ENCODE results near the gene NAPG.
"Not testable (repeated sequence)": the region's sequence is repeated elsewhere in the genome, so short reads cannot be mapped to it uniquely, and the experiment has no call there.

The NAPG gene

DNA sequence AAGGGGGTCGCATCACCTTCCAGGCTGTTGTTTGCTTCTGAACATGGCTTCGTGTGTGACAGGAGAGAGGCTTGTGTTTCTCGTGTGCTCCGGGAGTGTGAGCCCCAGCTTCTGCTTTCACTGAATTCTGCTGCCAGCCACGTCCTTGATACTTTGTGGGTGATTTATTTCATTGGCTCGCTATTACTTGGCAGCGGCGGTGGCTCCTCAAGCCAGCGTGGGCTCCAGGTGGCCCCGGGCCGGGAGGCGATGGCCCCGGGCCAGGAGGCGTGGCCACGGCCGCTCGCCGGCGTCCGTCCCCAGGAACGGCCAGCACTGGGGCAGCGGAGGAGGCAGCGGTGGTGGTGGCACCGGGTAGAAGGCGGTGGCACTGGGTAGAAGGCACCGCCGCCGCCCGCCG is 63.1 kb downstream of the NAPG start:
- ChIA-PET CTCF (no interaction called here), POLR2A (interaction anchor here (0.7 kb wide), 1 partner anchor 113 kb away, joined by 3 read pairs; no protein-coding TSS in a partner anchor)
- peaks cover 12 to 23% (median 21%) of the 10 kb centered on the region in 4 experiments for H3K4me1 ChIP-seq (ENCODE audit: control extremely low read depth in 1 of 4, control insufficient read depth in 4 of 4, insufficient read depth in 4 of 4, low read length in 3 of 4)
- H3K27me3 ChIP-seq (replicated peaks in 2 of 5; ENCODE audit: control insufficient read depth in 4 of 5, insufficient read depth in 5 of 5, low read length in 4 of 5): no peaks in the 10 kb centered on the region
- 96% methylated on average over 25 of the region's 30 CpGs for WGBS (ENCODE audit: insufficient coverage)
- H3K4me3 ChIP-seq (ENCODE audit: control insufficient read depth in 1 of 7, extremely low read depth in 1 of 7, insufficient read depth in 4 of 7, low read depth in 2 of 7, low read length in 6 of 7): no peak overlapping the region
- H3K27ac ChIP-seq (ENCODE audit: insufficient read depth in 1 of 2, low read depth in 1 of 2, low read length in 2 of 2, poor library complexity in 1 of 2, severe bottlenecking in 2 of 2): no peak overlapping the region
- peaks cover 0 to 3% (median 0%) of the 10 kb centered on the region in 5 experiments for H3K9me3 ChIP-seq (ENCODE audit: control extremely low read depth in 1 of 5, control insufficient read depth in 4 of 5, insufficient read depth in 2 of 5, low read depth in 1 of 5, low read length in 4 of 5)
- DNase-seq: no peak
- H3K36me3 ChIP-seq (ENCODE audit: control insufficient read depth in 4 of 4, insufficient read depth in 4 of 4, low read length in 3 of 4): no peaks in the 10 kb centered on the region

- Histone ChIP-seq H3K27ac (ENCODE audit: insufficient read depth in 1 of 2, low read depth in 1 of 2, low read length in 2 of 2, poor library complexity in 1 of 2, severe bottlenecking in 2 of 2) (no peak overlapping the region), H3K9me3 (ENCODE audit: control extremely low read depth in 1 of 5, control insufficient read depth in 4 of 5, insufficient read depth in 2 of 5, low read depth in 1 of 5, low read length in 4 of 5) (peaks cover 0 to 3% (median 0%) of the 10 kb centered on the region in 5 experiments), H3K27me3 (replicated peaks in 2 of 5; ENCODE audit: control insufficient read depth in 4 of 5, insufficient read depth in 5 of 5, low read length in 4 of 5) (no peaks in the 10 kb centered on the region), H3K4me1 (ENCODE audit: control extremely low read depth in 1 of 4, control insufficient read depth in 4 of 4, insufficient read depth in 4 of 4, low read length in 3 of 4) (peaks cover 12 to 31% (median 23%) of the 10 kb centered on the region in 4 experiments), H3K4me3 (ENCODE audit: control insufficient read depth in 1 of 7, extremely low read depth in 1 of 7, insufficient read depth in 4 of 7, low read depth in 2 of 7, low read length in 6 of 7) (no peak overlapping the region), H3K36me3 (ENCODE audit: control insufficient read depth in 4 of 4, insufficient read depth in 4 of 4, low read length in 3 of 4) (no peaks in the 10 kb centered on the region)
- 98% methylated on average over 6 of the region's 8 CpGs for WGBS (ENCODE audit: insufficient coverage)
- no peak for DNase-seq
- POLR2A ChIA-PET: no interaction called here
- CTCF ChIA-PET: no interaction called here
Measured at GRCh38 chr18:10590412-10590811, 64.6 kb downstream of the NAPG start.

- Histone ChIP-seq H3K4me3 (ENCODE audit: control insufficient read depth in 1 of 7, extremely low read depth in 1 of 7, insufficient read depth in 4 of 7, low read depth in 2 of 7, low read length in 6 of 7) (no peak overlapping the region), H3K9me3 (ENCODE audit: control extremely low read depth in 1 of 5, control insufficient read depth in 4 of 5, insufficient read depth in 2 of 5, low read depth in 1 of 5, low read length in 4 of 5) (no peaks in the 10 kb centered on the region), H3K4me1 (ENCODE audit: control extremely low read depth in 1 of 4, control insufficient read depth in 4 of 4, insufficient read depth in 4 of 4, low read length in 3 of 4) (peaks cover 12 to 34% (median 23%) of the 10 kb centered on the region in 4 experiments), H3K36me3 (ENCODE audit: control insufficient read depth in 4 of 4, insufficient read depth in 4 of 4, low read length in 3 of 4) (no peaks in the 10 kb centered on the region), H3K27me3 (replicated peaks in 2 of 5; ENCODE audit: control insufficient read depth in 4 of 5, insufficient read depth in 5 of 5, low read length in 4 of 5) (no peaks in the 10 kb centered on the region), H3K27ac (ENCODE audit: insufficient read depth in 1 of 2, low read depth in 1 of 2, low read length in 2 of 2, poor library complexity in 1 of 2, severe bottlenecking in 2 of 2) (no peak overlapping the region)
- POLR2A ChIA-PET: no interaction called here
- peak in 1 of 3 donors; percentile 20 for DNase-seq
- CTCF ChIA-PET: no interaction called here
- WGBS (ENCODE audit: insufficient coverage): 100% methylated on average over 1 of the region's 3 CpGs
Measured at GRCh38 chr18:10591896-10592295, 66.1 kb downstream of the NAPG start.

DNA sequence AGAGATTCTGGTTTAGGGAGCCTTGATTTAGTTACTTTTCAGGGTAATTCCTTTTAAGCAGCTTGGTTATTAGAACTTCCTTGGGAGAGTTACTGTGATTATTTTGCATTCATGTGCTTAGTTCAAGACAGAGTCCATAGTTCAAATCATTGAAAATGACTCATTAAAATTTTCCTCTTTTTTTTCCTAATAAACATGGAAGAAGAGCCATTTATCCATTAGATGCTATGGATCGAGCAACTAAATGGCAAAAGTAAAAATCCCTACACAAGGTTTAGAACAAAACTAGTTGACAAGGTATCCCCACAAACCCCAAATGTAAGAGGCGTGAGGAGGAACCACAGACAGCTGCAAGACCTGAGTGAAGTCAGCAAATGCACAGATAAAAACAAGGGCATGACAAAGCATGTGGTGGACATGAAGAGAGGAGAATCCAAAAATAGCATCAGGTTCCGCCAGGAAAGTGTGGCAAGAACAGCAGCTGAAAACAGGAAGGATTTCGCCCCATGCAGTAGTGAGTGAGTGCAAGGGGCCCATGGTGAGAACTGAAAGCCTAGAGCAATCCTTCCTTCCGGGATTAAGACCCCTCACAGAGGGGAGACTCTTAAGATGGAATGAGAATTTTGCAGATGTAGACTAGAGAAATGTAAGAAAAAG is 67.7 kb downstream of the NAPG start:
- not testable (repeated sequence) for H3K9me3 ChIP-seq (ENCODE audit: control extremely low read depth in 1 of 5, control insufficient read depth in 4 of 5, insufficient read depth in 2 of 5, low read depth in 1 of 5, low read length in 4 of 5); H3K27ac ChIP-seq (ENCODE audit: insufficient read depth in 1 of 2, low read depth in 1 of 2, low read length in 2 of 2, poor library complexity in 1 of 2, severe bottlenecking in 2 of 2); H3K4me3 ChIP-seq (ENCODE audit: control insufficient read depth in 1 of 7, extremely low read depth in 1 of 7, insufficient read depth in 4 of 7, low read depth in 2 of 7, low read length in 6 of 7); H3K36me3 ChIP-seq (ENCODE audit: control insufficient read depth in 4 of 4, insufficient read depth in 4 of 4, low read length in 3 of 4); H3K27me3 ChIP-seq (replicated peaks in 2 of 5; ENCODE audit: control insufficient read depth in 4 of 5, insufficient read depth in 5 of 5, low read length in 4 of 5)
- ChIA-PET POLR2A (interaction anchor here (0.7 kb wide), 1 partner anchor 12 kb away, joined by 3 read pairs; no protein-coding TSS in a partner anchor), CTCF (interaction anchor here (1.3 kb wide), 1 partner anchor 10 kb away, joined by 3 read pairs; no protein-coding TSS in a partner anchor)
- H3K4me1 ChIP-seq (ENCODE audit: control extremely low read depth in 1 of 4, control insufficient read depth in 4 of 4, insufficient read depth in 4 of 4, low read length in 3 of 4): peaks cover 12 to 34% (median 23%) of the 10 kb centered on the region in 4 experiments
- WGBS (ENCODE audit: insufficient coverage): 6% methylated on average over 2 of the region's 5 CpGs
- peak; percentile 22 to 85 (median 74) for DNase-seq

DNA sequence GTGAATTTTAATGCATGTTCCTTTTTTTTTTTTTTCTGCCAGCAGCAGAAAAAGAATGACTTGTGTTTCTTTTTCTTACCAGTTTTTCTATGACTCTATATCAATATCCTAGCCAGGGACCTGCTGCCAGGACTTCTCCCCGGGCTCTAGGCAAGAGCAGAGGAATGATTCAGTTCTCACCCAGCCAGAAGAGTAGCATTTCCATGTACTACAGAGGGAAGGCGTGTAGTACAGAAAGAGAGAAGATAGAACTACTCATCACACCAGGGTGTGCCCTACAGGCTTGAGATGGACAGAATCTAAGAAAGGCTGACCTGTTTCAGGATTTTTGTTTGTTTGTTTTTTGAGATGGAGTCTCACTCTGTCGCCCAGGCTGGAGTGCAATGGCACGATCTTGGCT is 70.1 kb downstream of the NAPG start:
- CTCF ChIA-PET; H3K4me3 ChIP-seq (ENCODE audit: control insufficient read depth in 1 of 7, extremely low read depth in 1 of 7, insufficient read depth in 4 of 7, low read depth in 2 of 7, low read length in 6 of 7); H3K9me3 ChIP-seq (ENCODE audit: control extremely low read depth in 1 of 5, control insufficient read depth in 4 of 5, insufficient read depth in 2 of 5, low read depth in 1 of 5, low read length in 4 of 5); POLR2A ChIA-PET; H3K27ac ChIP-seq (ENCODE audit: insufficient read depth in 1 of 2, low read depth in 1 of 2, low read length in 2 of 2, poor library complexity in 1 of 2, severe bottlenecking in 2 of 2); H3K27me3 ChIP-seq (replicated peaks in 2 of 5; ENCODE audit: control insufficient read depth in 4 of 5, insufficient read depth in 5 of 5, low read length in 4 of 5); H3K36me3 ChIP-seq (ENCODE audit: control insufficient read depth in 4 of 4, insufficient read depth in 4 of 4, low read length in 3 of 4); DNase-seq: not testable (repeated sequence)
- no CpG with 5 or more reads among the region's 4 CpGs for WGBS (ENCODE audit: insufficient coverage)
- H3K4me1 ChIP-seq (ENCODE audit: control extremely low read depth in 1 of 4, control insufficient read depth in 4 of 4, insufficient read depth in 4 of 4, low read length in 3 of 4): peaks cover 12 to 34% (median 23%) of the 10 kb centered on the region in 4 experiments

- H3K27me3 ChIP-seq (replicated peaks in 2 of 5; ENCODE audit: control insufficient read depth in 4 of 5, insufficient read depth in 5 of 5, low read length in 4 of 5); DNase-seq; H3K4me3 ChIP-seq (ENCODE audit: control insufficient read depth in 1 of 7, extremely low read depth in 1 of 7, insufficient read depth in 4 of 7, low read depth in 2 of 7, low read length in 6 of 7); H3K9me3 ChIP-seq (ENCODE audit: control extremely low read depth in 1 of 5, control insufficient read depth in 4 of 5, insufficient read depth in 2 of 5, low read depth in 1 of 5, low read length in 4 of 5); POLR2A ChIA-PET; H3K36me3 ChIP-seq (ENCODE audit: control insufficient read depth in 4 of 4, insufficient read depth in 4 of 4, low read length in 3 of 4); H3K27ac ChIP-seq (ENCODE audit: insufficient read depth in 1 of 2, low read depth in 1 of 2, low read length in 2 of 2, poor library complexity in 1 of 2, severe bottlenecking in 2 of 2): not testable (repeated sequence)
- peaks cover 6 to 20% (median 11%) of the 10 kb centered on the region in 4 experiments for H3K4me1 ChIP-seq (ENCODE audit: control extremely low read depth in 1 of 4, control insufficient read depth in 4 of 4, insufficient read depth in 4 of 4, low read length in 3 of 4)
- CTCF ChIA-PET: interaction anchor here (1.5 kb wide), 1 partner anchor 26 kb away, joined by 3 read pairs; no protein-coding TSS in a partner anchor
- WGBS (ENCODE audit: insufficient coverage): no CpG with 5 or more reads among the region's 4 CpGs
Measured at GRCh38 chr18:10597695-10598094, 71.9 kb downstream of the NAPG start.

DNA sequence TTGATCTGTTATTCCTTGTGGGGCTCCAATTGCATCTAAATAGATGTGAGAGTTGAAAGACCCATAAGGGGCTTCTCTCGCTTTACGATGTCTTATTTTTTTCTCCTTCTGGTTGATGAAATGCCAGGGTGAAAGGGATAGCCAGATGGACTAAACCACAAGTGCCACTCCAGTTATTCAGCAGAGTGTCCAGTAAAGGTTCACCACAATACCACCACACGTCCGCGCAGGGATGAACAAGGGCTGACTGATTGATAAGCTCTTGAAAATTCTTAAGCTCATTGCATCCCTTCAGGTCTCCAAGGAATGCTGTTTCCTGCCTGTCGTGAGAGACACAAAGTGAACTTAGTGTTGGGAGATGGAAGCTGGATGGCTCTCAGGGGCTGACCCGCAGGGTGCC is 74.9 kb downstream of the NAPG start:
- 89% methylated on average over 6 of the region's 7 CpGs for WGBS (ENCODE audit: insufficient coverage)
- H3K27ac ChIP-seq (ENCODE audit: insufficient read depth in 1 of 2, low read depth in 1 of 2, low read length in 2 of 2, poor library complexity in 1 of 2, severe bottlenecking in 2 of 2); H3K9me3 ChIP-seq (ENCODE audit: control extremely low read depth in 1 of 5, control insufficient read depth in 4 of 5, insufficient read depth in 2 of 5, low read depth in 1 of 5, low read length in 4 of 5); CTCF ChIA-PET; H3K4me3 ChIP-seq (ENCODE audit: control insufficient read depth in 1 of 7, extremely low read depth in 1 of 7, insufficient read depth in 4 of 7, low read depth in 2 of 7, low read length in 6 of 7); DNase-seq; POLR2A ChIA-PET; H3K27me3 ChIP-seq (replicated peaks in 2 of 5; ENCODE audit: control insufficient read depth in 4 of 5, insufficient read depth in 5 of 5, low read length in 4 of 5); H3K4me1 ChIP-seq (ENCODE audit: control extremely low read depth in 1 of 4, control insufficient read depth in 4 of 4, insufficient read depth in 4 of 4, low read length in 3 of 4); H3K36me3 ChIP-seq (ENCODE audit: control insufficient read depth in 4 of 4, insufficient read depth in 4 of 4, low read length in 3 of 4): not testable (repeated sequence)
